GM23338 (cell line): ENCODE results near the gene RAB1B. TPM values are rescaled to one million over a fixed set of nuclear protein-coding genes. Genes with fewer than 3 reads are reported as not detected.

Source experiments
- ATAC-seq: fragments of 200-7000 bp; cut with Tn5 transposase; 3 replicates; pipeline ENCODE4 v1.9.1; 2020
- DNase-seq: peaks from one replicate; pipeline ENCODE4 v3.0.0-alpha.2; 2015; ENCODE audit warnings: low spot score
- H2AFZ ChIP-seq: fragments of 200-600 bp; sonication (generic); 2 replicates; pipeline ENCODE4 v1.8.0; 2016; ENCODE audit warnings: antibody characterized with exemption, mild to moderate bottlenecking, moderate library complexity
- H3F3A ChIP-seq: fragments of 200-600 bp; sonication (generic); replicated peaks from 2 replicates; pipeline ENCODE4 v1.8.0; 2017; ENCODE audit warnings: antibody characterized with exemption, mixed run types, low read depth
- H3K27ac ChIP-seq: fragments of 200-600 bp; sonication (generic); 2 replicates; pipeline ENCODE4 v1.6.1; 2016; ENCODE audit warnings: low read depth
- H3K27me3 ChIP-seq: fragments of 200-600 bp; sonication (generic); 2 replicates; pipeline ENCODE4 v1.8.0; 2016; ENCODE audit warnings: mild to moderate bottlenecking, mixed run types, moderate library complexity; ENCODE audit not compliant: insufficient read depth
- H3K36me3 ChIP-seq: fragments of 200-600 bp; sonication (generic); 2 replicates; pipeline ENCODE4 v1.8.0; 2016; ENCODE audit warnings: mild to moderate bottlenecking; ENCODE audit not compliant: insufficient read depth
- H3K4me1 ChIP-seq: fragments of 200-600 bp; sonication (generic); 2 replicates; pipeline ENCODE4 v1.8.0; 2016; ENCODE audit warnings: mild to moderate bottlenecking, moderate library complexity; ENCODE audit not compliant: insufficient read depth
- H3K4me2 ChIP-seq: fragments of 200-600 bp; sonication (generic); 2 replicates; pipeline ENCODE4 v1.7.1; 2017; ENCODE audit warnings: mixed run types
- H3K4me3 ChIP-seq: fragments of 200-600 bp; sonication (generic); 2 replicates; pipeline ENCODE4 v1.6.1; 2016; ENCODE audit warnings: mixed run types
- H3K79me2 ChIP-seq: fragments of 200-600 bp; sonication (generic); replicated peaks from 2 replicates; pipeline ENCODE4 v1.8.0; 2017; ENCODE audit warnings: mild to moderate bottlenecking; ENCODE audit not compliant: insufficient read depth
- H3K9me2 ChIP-seq: fragments of 200-600 bp; sonication (generic); 2 replicates; pipeline ENCODE4 v1.8.0; 2017; ENCODE audit not compliant: insufficient read depth
- H4K20me1 ChIP-seq: fragments of 200-600 bp; sonication (generic); replicated peaks from 2 replicates; pipeline ENCODE4 v1.8.0; 2017; ENCODE audit warnings: mild to moderate bottlenecking; ENCODE audit not compliant: insufficient read depth
- H3K27ac Mint-ChIP-seq: 2 replicates; pipeline ENCODE4 v1.8.0; 2020; ENCODE audit warnings: inconsistent platforms, mild to moderate bottlenecking, moderate library complexity, mixed read lengths
- H3K27me3 Mint-ChIP-seq: 3 replicates; pipeline ENCODE4 v1.8.0; 2022; ENCODE audit warnings: low read depth, mild to moderate bottlenecking, moderate library complexity, mixed read lengths, inconsistent platforms; ENCODE audit not compliant: insufficient read depth, poor library complexity
- H3K36me3 Mint-ChIP-seq: 3 replicates; pipeline ENCODE4 v1.8.0; 2021; ENCODE audit warnings: low read depth, mild to moderate bottlenecking, inconsistent platforms, moderate library complexity, mixed read lengths
- H3K4me1 Mint-ChIP-seq: 3 replicates; pipeline ENCODE4 v1.8.0; 2020; ENCODE audit warnings: mild to moderate bottlenecking, inconsistent platforms, mixed read lengths
- H3K4me3 Mint-ChIP-seq: 3 replicates; pipeline ENCODE4 v1.8.0; 2021; ENCODE audit warnings: moderate library complexity, mild to moderate bottlenecking, inconsistent platforms, mixed read lengths
- H3K9me3 Mint-ChIP-seq: 3 replicates; pipeline ENCODE4 v1.8.0; 2020; ENCODE audit warnings: moderate library complexity, mild to moderate bottlenecking, inconsistent platforms, mixed read lengths
- CREB1 ChIP-seq: fragments of 250-450 bp; sonication (Bioruptor Pico); IDR thresholded peaks from 2 replicates; pipeline ENCODE4 v1.5.0; 2020; ENCODE audit warnings: low read depth, mild to moderate bottlenecking, moderate library complexity
- EZH2 ChIP-seq: fragments of 200-600 bp; sonication (generic); IDR thresholded peaks from one replicate; pipeline ENCODE4 v1.8.0; 2017; ENCODE audit warnings: antibody characterized with exemption, mild to moderate bottlenecking, low read depth; ENCODE audit not compliant: unreplicated experiment
- EZH2phosphoT487 ChIP-seq: fragments of 200-600 bp; sonication (generic); IDR thresholded peaks from one replicate; pipeline ENCODE4 v1.8.1; 2018; ENCODE audit warnings: antibody characterized with exemption; ENCODE audit not compliant: unreplicated experiment
- NANOG ChIP-seq: IDR thresholded peaks from 2 replicates; pipeline ENCODE4 v1.6.1; 2016; ENCODE audit warnings: antibody characterized with exemption, borderline replicate concordance
- POLR2AphosphoS5 ChIP-seq: IDR thresholded peaks from 2 replicates; pipeline ENCODE4 v1.6.1; 2016; ENCODE audit warnings: antibody characterized with exemption, low read depth
- STAT1 ChIP-seq: IDR thresholded peaks from one replicate; pipeline ENCODE4 v1.6.1; 2016; ENCODE audit warnings: antibody characterized with exemption; ENCODE audit not compliant: unreplicated experiment
- ZNF331 ChIP-seq: fragments of 250-450 bp; sonication (Bioruptor Pico); IDR thresholded peaks from 2 replicates; pipeline ENCODE4 v1.5.0; 2020; ENCODE audit warnings: low read depth, mild to moderate bottlenecking, moderate library complexity
- polyA plus RNA-seq: library from polyadenylated mRNA; unstranded; fragments of >200 nt; fragmentation: Nextera tagmentation; extraction: Ambion mirVana; gene quantifications from 2 replicates; pipeline ENCODE4 v1.2.1, GENCODE V29; 2016
- total RNA-seq: library from RNA; depleted of rRNA; stranded (reverse); fragments of >200 nt; shearing (Covaris generic); gene quantifications from 2 replicates; pipeline ENCODE4 v1.2.3, GENCODE V29; 2014
- TF ChIP-seq, protein P1 (sequence below): fragments of 250-450 bp; sonication (Bioruptor Pico); IDR thresholded peaks from 2 replicates; pipeline ENCODE4 v1.5.0; 2020; ENCODE audit warnings: mild to moderate bottlenecking, moderate library complexity
- TF ChIP-seq, protein P2 (sequence below): IDR thresholded peaks from one replicate; pipeline ENCODE4 v1.6.1; 2018; ENCODE audit warnings: antibody characterized with exemption; ENCODE audit not compliant: unreplicated experiment
- TF ChIP-seq, protein P3 (sequence below), 2 experiments: fragments of 200-600 bp in 1 of 2; sonication (generic) in 1 of 2; conservative IDR thresholded peaks; 2 replicates each; pipeline versions ENCODE4 v1.5.1 to v1.6.1; 2016 to 2017; ENCODE audit warnings: antibody characterized with exemption in 2 of 2, low read depth in 2 of 2, mild to moderate bottlenecking in 2 of 2, moderate library complexity in 1 of 2

Gene RAB1B
- total and polyA plus RNA-seq, 2 experiments from 2014 or later = 30.5 to 92.7 TPM

DNA sequence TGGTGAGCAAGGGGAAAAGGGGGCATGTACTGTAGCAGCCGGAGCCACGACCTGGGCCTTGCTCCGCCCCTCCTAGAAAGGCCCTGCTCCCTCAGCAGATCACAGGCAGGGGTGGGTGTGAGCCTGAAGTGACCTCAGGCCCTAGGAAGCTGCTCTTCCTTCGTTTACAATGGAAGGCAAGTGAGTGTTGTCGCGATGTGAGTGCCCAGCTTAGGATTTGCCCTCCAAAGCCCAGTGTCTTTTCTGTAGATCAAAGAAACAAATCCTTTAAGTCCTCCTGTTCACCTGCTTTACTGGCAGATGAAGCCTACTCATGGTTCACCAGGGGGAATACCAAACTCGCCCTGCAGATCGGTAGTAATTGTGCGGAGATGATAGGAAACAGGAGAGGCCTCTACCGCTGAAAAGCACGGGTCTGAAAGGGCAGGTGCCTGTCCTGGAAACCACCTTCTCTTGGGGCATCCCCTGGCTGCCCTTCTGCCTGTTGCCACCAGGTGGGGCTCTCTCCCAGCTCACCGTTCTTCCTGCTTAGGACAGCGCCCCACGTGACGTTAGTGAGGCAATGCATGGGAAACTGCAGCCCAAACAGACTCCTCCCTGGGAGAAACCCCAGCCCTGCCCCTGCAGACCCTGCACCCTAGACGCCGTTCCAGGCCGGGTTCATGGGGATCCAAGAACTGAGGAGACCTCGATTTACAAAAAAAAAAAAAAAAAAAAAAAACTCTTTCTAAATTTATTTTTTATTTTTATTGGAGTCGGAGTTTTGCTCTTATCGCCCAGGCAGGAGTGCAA lies 45.9 kb upstream of the RAB1B start (continued):
- TF ChIP-seq, protein P1, sequence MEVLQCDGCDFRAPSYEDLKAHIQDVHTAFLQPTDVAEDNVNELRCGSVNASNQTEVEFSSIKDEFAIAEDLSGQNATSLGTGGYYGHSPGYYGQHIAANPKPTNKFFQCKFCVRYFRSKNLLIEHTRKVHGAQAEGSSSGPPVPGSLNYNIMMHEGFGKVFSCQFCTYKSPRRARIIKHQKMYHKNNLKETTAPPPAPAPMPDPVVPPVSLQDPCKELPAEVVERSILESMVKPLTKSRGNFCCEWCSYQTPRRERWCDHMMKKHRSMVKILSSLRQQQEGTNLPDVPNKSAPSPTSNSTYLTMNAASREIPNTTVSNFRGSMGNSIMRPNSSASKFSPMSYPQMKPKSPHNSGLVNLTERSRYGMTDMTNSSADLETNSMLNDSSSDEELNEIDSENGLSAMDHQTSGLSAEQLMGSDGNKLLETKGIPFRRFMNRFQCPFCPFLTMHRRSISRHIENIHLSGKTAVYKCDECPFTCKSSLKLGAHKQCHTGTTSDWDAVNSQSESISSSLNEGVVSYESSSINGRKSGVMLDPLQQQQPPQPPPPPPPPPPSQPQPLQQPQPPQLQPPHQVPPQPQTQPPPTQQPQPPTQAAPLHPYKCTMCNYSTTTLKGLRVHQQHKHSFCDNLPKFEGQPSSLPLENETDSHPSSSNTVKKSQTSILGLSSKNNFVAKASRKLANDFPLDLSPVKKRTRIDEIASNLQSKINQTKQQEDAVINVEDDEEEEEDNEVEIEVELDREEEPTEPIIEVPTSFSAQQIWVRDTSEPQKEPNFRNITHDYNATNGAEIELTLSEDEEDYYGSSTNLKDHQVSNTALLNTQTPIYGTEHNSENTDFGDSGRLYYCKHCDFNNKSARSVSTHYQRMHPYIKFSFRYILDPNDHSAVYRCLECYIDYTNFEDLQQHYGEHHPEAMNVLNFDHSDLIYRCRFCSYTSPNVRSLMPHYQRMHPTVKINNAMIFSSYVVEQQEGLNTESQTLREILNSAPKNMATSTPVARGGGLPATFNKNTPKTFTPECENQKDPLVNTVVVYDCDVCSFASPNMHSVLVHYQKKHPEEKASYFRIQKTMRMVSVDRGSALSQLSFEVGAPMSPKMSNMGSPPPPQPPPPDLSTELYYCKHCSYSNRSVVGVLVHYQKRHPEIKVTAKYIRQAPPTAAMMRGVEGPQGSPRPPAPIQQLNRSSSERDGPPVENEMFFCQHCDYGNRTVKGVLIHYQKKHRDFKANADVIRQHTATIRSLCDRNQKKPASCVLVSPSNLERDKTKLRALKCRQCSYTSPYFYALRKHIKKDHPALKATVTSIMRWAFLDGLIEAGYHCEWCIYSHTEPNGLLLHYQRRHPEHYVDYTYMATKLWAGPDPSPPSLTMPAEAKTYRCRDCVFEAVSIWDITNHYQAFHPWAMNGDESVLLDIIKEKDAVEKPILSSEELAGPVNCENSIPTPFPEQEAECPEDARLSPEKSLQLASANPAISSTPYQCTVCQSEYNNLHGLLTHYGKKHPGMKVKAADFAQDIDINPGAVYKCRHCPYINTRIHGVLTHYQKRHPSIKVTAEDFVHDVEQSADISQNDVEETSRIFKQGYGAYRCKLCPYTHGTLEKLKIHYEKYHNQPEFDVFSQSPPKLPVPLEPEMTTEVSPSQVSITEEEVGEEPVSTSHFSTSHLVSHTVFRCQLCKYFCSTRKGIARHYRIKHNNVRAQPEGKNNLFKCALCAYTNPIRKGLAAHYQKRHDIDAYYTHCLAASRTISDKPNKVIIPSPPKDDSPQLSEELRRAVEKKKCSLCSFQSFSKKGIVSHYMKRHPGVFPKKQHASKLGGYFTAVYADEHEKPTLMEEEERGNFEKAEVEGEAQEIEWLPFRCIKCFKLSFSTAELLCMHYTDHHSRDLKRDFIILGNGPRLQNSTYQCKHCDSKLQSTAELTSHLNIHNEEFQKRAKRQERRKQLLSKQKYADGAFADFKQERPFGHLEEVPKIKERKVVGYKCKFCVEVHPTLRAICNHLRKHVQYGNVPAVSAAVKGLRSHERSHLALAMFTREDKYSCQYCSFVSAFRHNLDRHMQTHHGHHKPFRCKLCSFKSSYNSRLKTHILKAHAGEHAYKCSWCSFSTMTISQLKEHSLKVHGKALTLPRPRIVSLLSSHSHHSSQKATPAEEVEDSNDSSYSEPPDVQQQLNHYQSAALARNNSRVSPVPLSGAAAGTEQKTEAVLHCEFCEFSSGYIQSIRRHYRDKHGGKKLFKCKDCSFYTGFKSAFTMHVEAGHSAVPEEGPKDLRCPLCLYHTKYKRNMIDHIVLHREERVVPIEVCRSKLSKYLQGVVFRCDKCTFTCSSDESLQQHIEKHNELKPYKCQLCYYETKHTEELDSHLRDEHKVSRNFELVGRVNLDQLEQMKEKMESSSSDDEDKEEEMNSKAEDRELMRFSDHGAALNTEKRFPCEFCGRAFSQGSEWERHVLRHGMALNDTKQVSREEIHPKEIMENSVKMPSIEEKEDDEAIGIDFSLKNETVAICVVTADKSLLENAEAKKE (CRISPR knock-in tag) = no peak
- TF ChIP-seq EZH2phosphoT487 = no peak
- TF ChIP-seq ZNF331 (CRISPR knock-in tag) = no peak
- peak; percentile 76 for TF ChIP-seq CREB1 (CRISPR knock-in tag)

DNA sequence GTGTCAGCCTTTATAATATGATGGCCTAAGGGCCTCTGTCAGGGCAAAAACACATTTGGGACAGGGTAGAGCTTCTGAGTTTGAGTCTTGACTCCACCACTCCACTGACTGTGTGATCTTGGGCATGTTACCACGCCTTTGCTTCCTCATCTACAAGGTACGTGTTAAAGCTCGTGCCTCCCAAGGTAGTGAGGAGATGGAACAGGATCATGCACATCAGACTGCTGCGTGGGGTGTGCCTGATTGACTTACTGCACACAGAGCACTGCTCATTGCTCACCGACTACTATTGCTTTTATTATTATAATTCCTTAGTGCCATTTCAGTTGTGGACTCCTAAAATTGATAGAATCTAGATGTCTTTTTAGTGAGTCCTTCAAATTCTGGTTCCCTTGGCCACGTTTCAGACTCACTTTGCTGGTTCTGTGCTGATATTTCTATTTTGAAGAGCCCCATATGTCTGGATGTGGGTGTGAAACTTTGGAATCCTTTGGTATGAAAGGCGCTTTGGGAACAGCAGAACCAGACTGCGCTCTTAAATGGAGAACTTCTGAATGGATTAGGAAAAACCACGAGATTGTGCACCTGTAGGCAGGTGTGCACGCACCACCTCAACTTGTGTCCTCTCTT lies 44.1 kb upstream of the RAB1B start:
- Histone ChIP-seq H3K27ac (no peak overlapping the region), H3K79me2 (no peaks in the 10 kb centered on the region), H3K4me3 (no peak overlapping the region), H3K4me1 (peaks cover 14% of the 10 kb centered on the region; the same call in 1 of the 2 replicates), H4K20me1 (0 out of 2 replicates have a peak, but pooled peaks cover 2% of the 10 kb centered on the region), H3F3A (peaks cover 10% of the 10 kb centered on the region; the same call in 1 of the 2 replicates), H3K9me2 (no peaks in the 10 kb centered on the region), H3K4me2 (no peak overlapping the region), H3K27me3 (no peaks in the 10 kb centered on the region), H2AFZ (no peak overlapping the region), H3K36me3 (no peaks in the 10 kb centered on the region)
- DNase-seq (no peak), ATAC-seq (no peak)
- no peak overlapping the region; the same call in 2 of the 3 replicates for H3K4me3 Mint-ChIP-seq
- H3K36me3 Mint-ChIP-seq = no peaks in the 10 kb centered on the region; the same call in 1 of the 3 replicates
- no peaks in the 10 kb centered on the region for H3K9me3 Mint-ChIP-seq
- peaks cover 11% of the 10 kb centered on the region for H3K27me3 Mint-ChIP-seq
- H3K4me1 Mint-ChIP-seq = peaks cover 21% of the 10 kb centered on the region
- H3K27ac Mint-ChIP-seq = no peak overlapping the region
- no peak for TF ChIP-seq EZH2
- no peak for TF ChIP-seq CREB1 (CRISPR knock-in tag)
- TF ChIP-seq, protein P2, sequence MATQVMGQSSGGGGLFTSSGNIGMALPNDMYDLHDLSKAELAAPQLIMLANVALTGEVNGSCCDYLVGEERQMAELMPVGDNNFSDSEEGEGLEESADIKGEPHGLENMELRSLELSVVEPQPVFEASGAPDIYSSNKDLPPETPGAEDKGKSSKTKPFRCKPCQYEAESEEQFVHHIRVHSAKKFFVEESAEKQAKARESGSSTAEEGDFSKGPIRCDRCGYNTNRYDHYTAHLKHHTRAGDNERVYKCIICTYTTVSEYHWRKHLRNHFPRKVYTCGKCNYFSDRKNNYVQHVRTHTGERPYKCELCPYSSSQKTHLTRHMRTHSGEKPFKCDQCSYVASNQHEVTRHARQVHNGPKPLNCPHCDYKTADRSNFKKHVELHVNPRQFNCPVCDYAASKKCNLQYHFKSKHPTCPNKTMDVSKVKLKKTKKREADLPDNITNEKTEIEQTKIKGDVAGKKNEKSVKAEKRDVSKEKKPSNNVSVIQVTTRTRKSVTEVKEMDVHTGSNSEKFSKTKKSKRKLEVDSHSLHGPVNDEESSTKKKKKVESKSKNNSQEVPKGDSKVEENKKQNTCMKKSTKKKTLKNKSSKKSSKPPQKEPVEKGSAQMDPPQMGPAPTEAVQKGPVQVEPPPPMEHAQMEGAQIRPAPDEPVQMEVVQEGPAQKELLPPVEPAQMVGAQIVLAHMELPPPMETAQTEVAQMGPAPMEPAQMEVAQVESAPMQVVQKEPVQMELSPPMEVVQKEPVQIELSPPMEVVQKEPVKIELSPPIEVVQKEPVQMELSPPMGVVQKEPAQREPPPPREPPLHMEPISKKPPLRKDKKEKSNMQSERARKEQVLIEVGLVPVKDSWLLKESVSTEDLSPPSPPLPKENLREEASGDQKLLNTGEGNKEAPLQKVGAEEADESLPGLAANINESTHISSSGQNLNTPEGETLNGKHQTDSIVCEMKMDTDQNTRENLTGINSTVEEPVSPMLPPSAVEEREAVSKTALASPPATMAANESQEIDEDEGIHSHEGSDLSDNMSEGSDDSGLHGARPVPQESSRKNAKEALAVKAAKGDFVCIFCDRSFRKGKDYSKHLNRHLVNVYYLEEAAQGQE = no peak
- no peak for TF ChIP-seq NANOG
- no peak for TF ChIP-seq STAT1
- TF ChIP-seq POLR2AphosphoS5 = no peak
- TF ChIP-seq, protein P3, sequence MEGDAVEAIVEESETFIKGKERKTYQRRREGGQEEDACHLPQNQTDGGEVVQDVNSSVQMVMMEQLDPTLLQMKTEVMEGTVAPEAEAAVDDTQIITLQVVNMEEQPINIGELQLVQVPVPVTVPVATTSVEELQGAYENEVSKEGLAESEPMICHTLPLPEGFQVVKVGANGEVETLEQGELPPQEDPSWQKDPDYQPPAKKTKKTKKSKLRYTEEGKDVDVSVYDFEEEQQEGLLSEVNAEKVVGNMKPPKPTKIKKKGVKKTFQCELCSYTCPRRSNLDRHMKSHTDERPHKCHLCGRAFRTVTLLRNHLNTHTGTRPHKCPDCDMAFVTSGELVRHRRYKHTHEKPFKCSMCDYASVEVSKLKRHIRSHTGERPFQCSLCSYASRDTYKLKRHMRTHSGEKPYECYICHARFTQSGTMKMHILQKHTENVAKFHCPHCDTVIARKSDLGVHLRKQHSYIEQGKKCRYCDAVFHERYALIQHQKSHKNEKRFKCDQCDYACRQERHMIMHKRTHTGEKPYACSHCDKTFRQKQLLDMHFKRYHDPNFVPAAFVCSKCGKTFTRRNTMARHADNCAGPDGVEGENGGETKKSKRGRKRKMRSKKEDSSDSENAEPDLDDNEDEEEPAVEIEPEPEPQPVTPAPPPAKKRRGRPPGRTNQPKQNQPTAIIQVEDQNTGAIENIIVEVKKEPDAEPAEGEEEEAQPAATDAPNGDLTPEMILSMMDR (conservative IDR thresholded peaks at IDR 0.05; ENCODE audit: low read depth in 2 of 2) = no peak
- no peak for TF ChIP-seq ZNF331 (CRISPR knock-in tag)
